Measurements from ENCODE around the gene BBS12.

The BBS12 gene

DNA sequence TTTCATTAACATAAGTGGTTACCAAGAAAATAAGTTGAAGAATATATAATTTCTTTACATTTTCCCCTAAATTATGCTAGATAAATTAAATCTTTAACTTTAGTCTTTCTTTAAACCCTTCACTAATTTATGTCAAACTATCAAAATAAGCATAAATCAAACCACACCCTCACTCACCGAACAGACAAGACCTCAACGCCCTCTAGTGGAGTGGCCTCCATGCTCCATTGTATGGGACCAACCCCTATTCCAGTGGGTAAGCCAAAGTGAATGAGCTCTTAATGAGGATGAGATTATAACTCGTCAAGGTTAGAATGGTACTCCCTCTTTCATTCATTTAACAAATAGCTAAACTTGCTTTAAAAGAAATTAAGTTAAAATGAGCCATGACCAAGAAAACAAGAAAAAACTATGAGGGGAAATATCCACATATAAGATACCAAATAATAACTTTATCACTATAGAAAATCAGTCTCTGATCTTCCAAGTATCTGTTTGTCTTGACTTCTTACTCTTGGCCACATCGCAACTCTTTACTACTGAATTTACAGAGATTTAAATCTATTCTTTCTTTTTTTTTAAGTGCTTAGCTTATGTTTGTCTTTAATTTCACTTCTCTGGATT is 15.6 kb upstream of the BBS12 start:
- DNase-seq: peak; percentile 49 to 68

DNA sequence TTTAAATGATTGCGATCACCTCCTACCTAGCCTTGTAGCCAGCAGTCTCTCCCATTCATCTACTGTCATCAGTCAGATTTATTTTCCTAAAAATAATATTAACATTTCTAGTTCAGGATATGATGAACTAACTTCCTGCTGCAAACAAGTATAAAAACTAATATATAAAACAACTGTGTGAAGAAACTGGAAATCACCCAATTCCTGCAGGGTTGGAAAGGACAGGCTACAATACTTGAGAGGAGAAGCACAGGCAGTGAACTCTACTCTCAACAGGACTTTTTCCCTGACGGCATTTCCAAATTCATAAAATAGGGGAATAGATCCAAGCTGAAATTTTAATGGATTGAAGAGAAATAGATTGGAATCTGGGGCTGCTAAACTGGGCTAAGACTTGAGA is 14.2 kb upstream of the BBS12 start:
- DNase-seq: no peak

DNA sequence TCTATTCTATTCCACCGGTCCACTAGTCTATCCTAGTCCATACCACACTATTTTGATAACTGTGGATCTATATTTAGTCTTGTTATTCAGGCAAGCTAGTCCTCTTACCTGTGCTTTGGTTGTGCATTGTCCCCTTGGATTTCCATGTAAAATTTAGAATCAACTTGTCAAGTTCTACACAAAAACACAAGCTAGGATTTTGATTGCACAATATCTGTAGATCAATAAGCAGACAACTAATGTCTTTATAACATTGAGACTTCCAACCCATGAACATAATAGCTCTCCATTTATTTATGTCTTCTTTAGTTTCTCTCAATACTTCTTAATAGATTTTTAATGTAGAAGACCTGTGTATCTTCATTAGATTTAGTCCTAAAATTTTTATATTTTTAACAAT is 10.2 kb upstream of the BBS12 start:
- no peak for DNase-seq

DNA sequence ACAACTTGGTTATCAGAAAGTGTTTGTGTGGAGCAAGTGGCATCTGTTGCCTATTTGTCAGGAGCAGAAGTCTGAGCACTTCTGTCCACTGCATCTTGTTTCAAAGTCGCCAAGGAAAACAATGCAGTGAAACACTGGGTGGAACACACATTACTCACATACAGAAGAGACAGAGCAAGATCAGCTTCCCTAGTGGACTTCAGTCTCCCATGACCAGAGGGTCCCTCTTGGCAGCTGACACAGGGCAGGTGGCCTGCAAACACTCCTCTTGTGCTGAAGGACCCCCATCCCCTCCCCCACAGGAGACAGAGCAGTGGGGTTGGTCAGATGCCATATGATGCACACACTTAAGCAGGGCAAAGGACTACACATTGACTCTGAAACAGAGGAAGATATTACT is 3.6 kb upstream of the BBS12 start:
- no peak for DNase-seq

DNA sequence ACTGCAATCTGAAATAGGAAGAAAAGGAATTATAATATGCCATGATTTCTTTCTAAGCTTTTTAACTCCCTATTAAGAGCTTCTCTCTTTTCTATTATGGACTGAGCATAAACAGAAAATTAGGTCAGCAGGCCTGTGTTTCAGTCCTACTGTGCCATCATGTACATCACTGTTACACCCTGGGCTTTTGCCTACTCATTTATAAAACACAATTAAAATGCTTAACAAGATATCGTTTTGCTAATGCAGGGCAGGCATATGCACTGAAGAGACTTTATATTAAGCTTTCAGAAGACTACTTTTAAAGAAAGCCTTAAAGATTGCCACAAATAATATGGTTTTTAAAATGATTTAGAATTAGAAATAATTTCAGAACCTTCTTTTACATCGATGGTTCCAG is 828 bp upstream of the BBS12 start:
- DNase-seq: no peak

DNA sequence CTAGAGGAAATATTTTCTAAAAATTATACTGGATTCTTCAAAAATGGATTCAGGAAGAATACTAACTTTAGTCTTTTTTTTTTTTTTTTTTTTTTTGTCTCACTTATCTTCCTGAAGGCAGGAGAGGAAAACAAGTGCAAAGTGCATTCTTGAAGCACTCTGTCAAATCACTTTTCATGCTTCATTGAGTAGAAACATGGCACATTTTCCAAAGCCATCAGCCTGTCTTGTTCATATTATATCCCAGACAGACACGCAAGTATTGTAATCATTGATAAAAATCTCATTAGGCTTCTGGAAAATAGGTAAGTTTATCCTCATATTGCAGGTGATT is 1.2 kb downstream of the BBS12 start:
- no peak for DNase-seq

DNA sequence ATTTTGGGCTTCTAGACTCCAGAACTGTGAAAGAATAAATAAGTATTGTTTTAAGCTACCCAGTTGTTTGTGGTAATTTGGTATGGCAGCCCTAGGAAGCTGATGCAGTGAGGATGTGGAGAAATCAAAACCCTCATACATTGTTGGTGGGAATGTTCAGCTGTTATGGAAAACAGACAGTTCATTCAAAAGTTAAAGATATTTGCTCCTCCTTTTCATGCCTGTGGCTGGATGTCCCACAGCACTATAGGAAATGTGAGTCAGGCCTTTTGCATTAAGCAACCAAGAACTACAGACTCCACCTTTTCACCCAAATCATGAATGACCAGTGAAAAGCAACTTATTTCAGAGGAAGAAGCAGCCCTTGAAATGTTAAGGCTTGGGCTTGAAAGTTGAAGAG is 6.7 kb downstream of the BBS12 start:
- peak; percentile 21 to 22 for DNase-seq

DNA sequence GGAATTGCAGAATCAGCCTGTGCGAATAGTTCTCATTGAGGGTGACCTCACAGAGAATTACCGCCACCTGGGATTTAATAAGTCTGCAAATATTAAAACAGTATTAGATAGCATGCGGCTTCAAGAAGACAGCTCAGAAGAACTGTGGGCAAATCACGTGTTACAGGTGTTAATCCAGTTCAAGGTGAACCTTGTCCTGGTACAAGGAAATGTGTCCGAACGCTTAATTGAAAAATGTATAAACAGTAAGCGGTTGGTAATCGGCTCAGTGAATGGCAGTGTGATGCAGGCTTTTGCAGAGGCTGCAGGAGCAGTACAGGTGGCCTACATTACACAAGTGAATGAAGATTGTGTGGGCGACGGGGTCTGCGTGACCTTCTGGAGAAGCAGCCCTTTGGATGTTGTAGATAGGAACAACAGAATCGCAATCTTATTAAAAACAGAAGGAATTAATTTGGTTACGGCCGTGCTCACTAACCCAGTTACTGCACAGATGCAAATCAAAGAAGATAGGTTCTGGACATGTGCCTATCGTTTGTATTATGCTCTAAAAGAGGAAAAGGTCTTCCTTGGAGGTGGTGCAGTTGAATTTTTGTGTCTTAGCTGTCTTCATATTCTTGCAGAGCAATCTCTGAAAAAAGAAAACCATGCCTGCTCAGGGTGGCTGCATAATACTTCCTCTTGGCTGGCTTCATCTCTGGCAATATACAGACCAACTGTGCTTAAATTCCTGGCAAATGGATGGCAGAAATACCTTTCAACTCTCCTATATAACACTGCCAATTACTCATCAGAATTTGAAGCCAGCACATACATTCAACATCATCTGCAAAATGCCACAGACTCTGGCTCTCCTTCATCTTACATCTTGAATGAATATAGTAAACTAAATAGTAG is 10.7 kb downstream of the BBS12 start:
- no peak for DNase-seq

DNA sequence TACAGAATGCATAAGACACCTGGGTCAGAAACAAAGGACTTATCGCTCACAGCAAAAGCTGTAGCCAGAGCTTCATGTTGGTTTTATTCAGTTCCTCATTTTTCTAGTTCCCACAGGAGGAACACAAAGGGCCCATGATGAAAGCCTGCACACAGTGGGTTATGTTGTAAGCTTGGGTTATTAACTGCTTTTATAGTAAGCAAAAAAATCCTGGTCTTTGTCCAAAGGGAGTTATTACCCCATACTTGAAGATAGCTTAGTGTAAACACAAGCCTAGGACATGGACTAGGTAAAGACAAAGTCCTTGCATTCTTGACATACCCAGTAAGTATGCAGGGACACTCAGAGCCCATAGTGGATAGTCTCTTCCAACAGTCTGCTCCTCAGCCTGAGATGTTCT is 11.7 kb downstream of the BBS12 start:
- DNase-seq: peak; percentile 88 to 91

DNA sequence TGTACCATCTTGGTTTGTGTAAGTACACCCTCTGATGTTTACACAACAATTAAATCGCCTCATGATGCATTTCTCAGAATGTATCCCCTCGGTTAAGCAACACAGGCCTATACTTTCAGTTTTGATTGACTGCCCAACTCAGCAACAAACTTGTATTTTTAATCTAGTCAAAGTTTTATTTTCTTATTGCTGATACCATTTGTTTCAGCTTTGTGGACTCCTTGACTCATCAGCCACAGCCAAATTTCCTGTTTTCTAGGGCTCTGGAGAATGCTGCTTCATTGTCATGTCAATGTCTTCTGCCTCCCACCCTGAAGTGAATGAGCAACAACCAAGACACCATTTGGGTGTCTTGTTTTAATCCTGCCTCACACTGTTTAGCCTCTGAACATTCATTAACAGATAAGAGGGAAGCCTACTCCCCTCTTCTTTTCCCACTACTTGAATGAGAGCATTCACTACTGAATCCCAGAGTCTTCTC is 14.0 kb downstream of the BBS12 start:
- peak; percentile 55 to 65 for DNase-seq

DNA sequence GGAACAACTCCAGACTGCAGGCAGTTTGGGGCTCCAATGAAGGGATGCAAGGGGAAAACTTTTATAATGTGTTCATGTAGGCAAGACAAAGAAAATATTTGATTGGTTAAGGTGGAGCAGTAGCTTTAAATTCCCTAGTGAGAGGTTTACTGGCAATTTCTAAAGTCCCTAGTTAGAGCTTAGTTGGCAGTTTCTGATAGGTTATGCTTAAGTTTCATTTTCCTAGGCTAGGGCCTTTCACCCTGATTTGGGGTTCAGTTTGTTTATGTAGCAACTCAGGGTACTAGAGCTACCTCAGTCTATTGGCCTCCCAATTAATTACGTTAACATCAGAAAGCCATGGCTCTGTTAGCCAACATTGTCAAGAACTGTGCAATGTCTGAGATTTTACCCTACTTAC is 14.6 kb downstream of the BBS12 start:
- no peak for DNase-seq

DNA sequence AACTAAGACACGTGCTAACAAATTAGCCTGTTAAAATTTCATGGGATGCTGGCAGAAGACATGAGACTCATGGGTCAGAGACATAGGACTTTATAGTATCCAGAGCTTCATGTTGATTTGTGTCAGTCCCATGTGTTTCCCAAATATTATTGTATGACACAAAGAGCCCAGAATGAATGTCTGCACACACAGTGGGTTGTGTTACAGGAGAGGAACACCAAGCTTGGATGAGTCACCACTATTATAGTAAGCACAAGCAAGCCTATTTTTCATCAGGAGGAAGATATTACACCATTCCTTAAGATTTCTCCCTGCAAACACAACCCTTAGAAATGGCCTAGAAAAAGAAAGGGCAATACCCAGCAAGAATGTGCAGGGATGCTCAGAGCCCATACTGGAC is 15.4 kb downstream of the BBS12 start:
- DNase-seq: peak; percentile 56 to 72

DNA sequence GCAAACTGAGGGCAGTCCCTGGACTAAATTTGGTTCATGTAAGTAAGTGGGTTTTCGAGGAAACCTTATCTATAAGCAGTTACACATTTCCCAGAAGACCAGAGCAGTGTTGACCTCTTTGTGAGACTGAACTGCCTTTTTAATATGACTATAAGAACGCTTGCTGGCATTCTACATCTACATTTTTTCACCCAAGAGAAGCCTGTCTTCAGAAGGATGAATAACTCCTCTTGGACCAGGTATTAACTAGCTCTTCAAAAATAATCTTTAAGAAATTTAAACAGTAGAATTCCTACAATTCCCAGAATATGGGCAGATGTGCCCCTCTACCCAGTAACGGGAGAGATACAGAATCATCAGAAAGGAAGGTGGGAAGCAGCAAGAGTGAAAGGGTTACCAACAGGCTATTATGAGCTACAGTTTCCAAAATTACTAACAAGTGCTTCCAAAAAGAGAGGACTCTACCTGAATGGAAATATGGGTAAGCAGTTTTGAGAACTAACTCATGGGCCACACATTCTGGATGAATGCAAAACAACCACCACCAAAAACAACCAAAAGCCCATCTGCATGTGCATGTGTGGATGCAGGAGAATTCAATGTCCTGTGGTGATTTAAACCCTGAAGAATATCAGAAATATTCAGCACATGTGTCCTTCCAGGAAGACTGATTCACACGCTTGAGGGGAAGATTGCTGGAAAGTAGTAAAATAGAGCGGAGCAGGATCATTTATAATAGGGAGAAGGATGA is 17.4 kb downstream of the BBS12 start:
- no peak for DNase-seq

DNA sequence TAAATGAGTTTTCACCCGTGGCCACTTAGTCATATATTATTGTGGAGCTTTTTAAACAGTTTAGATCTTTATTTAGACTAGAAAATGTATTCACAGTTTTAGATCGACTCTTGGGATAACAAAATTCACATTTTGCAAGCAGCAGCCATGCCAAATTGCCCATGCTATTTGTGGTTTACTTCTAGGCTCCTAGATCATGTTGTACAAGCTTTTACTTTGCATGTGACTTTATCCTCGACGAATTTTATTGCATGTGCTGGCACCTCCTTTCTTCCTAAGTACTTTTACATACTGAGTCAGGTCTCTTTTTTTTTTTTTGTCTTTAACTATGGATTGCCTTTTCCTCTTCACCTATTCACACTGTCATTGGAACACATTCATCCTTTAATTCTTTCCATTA is 23.2 kb downstream of the BBS12 start:
- no peak for DNase-seq

DNA sequence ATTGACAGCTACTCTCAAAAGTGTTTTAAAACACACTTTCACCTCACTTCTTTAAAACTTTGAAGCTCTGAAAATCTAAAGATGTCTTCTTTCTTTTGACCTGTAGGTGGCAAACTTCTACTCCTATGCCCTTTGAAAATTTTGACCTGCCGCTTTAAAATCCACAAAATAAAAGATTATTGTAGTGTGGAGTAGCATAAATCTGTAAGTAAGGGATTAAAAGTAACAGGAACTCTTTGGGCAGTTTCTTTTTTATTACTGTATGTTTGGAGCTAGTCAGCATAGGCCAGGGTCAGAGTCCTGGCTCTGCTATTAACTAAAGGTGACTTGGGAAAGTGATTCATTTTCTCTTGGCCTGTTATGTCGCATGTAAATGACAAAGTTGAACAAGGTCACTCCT is 25.5 kb downstream of the BBS12 start:
- peak; percentile 32 to 38 for DNase-seq

DNA sequence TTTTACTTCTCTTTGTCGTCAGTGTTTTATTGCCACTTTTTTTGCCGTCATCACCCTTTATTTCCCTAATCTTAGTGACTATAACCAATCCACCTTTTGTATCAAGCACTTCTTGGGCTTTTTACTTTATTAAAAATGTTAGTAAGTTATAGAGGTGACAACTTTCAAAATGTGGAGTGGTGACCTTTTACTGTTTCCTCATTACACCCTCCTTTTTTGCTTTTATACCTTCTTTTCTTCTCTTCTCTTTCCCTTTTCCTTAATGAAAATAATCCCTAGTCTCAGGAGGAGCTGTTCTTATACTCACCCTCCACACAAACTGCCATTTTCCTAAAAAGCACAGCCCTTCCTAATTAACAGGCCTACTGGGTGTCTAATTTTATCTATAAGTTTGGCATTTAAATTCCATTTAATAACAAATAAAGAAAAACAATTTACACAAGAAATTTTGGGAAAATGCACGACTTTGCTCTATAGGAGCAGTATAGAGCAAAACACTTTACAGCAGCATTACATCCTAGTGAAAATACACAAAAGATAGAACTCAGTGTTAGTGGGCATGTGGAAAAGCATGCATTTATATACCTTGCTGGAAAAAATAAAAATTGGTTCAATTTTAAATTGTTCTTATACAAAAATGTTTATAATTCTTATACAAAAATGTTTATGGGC is 27.3 kb downstream of the BBS12 start:
- DNase-seq: no peak

DNA sequence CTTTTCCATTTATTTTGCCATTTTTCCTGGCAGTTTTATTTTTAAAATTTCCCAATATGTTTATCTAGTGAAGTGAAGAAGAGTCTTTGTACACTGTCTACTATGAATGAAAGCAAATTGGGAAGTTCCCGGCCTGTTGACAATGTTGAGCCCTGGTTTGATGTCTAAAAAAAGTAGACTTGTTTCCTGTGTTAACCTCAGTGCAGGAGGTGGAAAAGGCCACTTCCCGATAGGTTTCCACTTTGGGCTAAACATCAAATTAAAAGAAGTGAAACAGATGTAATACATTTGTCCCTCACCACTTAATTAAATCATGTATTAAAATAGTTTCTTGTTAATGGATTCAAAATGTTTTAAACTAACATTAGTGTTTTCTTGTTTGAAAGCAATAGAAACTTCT is 30.0 kb downstream of the BBS12 start:
- DNase-seq: peak in 1 of 2 donors; percentile 16

DNA sequence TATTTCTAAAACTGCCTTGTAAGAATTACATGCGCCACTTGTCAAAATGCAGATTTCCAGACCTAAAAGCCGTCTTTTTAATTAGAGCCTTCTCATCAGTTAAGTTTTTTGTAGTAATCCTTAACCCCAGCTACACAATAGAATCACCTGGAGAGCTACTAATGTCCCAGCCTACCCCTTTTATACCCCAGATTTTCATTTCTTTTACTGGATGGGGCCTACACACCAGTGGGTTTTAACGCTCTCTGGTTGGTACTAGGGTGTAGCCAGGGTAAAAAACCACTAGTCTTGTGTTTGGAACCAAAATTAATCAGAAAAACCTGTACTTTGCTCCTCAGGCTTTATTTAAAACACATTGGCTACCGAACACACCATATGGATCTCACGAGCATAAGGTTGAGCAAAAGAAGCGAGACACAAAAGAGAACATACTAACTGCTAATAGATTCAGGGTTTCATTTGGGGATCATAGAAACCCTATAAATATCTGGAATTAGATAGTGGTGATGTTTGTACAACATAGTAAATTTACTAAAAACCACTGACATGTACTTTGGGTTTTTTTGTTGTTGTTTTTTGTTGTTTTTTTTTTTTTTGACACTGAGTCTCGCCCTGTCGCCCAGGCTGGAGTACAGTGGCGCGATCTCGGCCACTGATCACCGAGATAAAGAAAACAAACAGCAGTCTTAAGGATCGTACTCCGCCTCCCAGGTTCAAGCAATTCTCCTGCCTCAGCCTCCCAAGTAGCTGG is 30.6 kb downstream of the BBS12 start:
- no peak for DNase-seq

DNA sequence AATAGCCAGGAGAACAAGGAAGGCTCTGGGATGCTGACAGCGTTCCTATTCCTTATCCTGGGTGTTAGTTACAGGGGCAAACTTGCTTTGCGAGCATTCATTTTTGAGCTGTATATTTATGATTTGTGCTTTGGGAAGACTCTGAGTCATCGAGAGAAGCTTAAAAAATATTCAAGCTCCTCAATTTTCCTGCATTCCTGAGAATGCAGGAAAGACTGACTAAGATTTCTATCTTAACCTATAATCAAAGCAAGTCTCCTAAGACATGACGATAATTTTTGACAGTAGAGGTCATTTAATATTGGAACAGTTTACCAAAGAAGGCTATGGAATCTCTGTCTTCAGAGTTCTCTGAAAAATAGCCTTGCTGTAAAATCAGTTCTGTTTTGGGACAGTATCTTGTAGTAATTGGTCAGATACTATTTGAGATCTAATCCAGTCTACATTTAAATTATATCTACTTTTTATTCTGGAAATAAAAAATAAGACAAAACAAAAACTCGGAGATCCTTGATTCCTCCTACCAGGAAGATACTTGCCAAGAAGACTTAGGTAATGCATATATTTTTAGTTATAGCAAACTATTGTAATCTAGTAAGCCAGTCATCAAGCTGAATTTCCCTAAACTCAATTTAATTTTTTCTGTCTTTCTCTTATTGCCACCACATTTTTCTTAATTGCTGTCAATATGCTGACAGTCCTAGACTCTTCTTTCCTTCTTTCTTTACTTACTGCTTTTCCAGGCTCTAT is 31.7 kb downstream of the BBS12 start:
- no peak for DNase-seq

DNA sequence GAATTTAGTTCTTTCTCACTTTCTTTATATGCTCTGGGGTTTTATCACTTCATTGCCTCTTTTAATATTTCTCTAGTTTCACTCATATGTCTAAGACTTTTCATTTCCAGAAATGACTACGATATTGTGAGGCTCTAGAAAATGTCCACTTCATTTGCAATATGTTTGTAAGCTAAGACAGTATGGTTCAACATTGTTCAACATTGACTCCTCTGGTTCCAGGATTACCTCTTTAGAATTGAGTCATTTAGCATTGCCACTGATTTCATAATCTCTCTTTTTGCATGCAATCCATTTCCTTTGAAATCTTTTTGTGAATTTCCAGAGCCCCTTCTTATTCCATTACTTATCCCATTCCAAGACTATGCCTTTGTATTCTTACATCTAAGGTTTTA is 32.3 kb downstream of the BBS12 start:
- peak; percentile 24 to 35 for DNase-seq

DNA sequence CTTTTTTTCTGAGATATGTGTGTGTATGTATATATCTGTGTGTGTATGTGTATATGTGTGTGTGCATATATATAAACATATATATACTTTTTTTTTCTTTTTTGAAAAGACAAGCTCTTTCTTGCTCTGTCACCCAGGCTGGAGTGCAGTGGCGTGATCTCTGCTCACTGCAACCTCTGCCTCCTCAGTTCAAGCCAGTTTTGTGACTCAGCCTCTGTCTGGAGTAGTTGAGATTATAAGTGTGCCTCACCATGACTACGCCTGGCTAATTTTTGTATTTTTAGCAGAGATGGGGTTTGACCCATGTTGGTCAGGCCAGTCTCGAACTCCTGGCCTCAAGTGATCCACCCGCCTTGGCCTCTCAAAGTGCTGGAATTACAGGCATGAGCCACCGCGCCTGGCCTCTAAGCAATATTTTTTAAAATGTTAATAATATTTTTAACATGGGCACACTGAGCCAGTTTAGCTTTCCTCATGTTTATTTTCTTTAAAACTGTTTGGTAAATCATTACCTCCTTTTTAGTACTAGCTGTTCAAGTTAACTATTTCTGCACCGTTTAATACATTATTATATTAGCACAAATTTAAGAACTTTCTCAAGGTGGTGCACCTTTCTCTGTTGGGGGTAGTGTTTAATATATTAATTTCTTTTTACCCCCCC is 33.3 kb downstream of the BBS12 start:
- no peak for DNase-seq

Data from inflammatory macrophage (primary cell).